ENCODE results near the gene GCGR.

Gene GCGR

DNA sequence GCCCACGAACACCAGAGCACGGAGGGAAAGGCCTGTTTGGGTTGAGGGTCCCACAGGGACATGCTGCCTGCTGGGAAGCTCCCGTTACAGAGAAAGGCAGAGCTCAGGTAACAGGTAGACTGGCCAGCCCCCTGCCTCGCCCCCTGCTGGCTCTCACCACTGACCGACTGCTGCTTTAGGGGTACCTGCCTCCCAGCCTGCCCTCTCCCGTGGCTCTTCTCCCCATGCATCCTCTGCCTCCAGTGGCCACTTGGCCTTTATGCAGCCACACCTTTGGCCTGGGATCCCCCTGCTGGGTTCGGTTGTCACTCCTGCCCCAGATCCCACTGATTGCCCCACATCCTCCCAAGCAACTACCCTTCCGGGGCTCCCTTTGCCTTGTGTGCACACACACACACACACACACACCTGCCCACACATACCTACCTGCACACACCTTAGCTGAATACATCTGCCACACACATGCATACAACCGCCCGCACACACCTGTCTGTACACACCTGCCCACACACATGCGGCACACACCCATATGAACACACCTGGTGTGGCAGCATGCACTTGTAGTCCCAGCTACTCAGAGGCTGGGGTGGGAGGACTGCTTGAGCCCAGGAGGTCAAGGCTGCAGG is 22.0 kb downstream of the GCGR start:
- TF ChIP-seq, protein P1, sequence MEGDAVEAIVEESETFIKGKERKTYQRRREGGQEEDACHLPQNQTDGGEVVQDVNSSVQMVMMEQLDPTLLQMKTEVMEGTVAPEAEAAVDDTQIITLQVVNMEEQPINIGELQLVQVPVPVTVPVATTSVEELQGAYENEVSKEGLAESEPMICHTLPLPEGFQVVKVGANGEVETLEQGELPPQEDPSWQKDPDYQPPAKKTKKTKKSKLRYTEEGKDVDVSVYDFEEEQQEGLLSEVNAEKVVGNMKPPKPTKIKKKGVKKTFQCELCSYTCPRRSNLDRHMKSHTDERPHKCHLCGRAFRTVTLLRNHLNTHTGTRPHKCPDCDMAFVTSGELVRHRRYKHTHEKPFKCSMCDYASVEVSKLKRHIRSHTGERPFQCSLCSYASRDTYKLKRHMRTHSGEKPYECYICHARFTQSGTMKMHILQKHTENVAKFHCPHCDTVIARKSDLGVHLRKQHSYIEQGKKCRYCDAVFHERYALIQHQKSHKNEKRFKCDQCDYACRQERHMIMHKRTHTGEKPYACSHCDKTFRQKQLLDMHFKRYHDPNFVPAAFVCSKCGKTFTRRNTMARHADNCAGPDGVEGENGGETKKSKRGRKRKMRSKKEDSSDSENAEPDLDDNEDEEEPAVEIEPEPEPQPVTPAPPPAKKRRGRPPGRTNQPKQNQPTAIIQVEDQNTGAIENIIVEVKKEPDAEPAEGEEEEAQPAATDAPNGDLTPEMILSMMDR (conservative IDR thresholded peaks at IDR 0.05; ENCODE audit: low read depth, low read length), result no peak
- DNase-seq (ENCODE audit: low read depth), result no peak
- H3K4me3 ChIP-seq (ENCODE audit: low read depth, low read length), result no peak overlapping the region

DNA sequence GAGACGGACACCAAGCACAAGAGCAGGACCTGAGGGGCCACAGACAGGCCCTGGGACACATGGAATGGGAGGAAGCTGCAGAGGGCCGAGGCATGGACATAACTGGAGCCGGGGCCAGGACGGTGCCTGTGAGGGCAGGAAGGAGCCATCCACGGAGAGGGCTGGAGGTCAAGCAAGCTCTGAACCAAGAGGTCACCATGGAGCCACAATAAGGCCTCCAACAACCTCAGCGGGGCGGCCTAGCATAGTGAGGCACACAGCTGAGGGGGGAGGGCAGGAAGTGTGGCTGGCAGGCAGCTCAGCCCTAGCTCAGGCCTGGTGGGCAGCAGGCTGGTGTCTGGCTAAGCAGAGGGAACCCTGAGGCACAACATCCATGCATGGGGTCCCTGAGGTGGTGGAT is 24.7 kb downstream of the GCGR start:
- no peak overlapping the region for H3K4me3 ChIP-seq (ENCODE audit: low read depth, low read length)
- DNase-seq (ENCODE audit: low read depth), result peak; percentile 48
- TF ChIP-seq, protein P1 (conservative IDR thresholded peaks at IDR 0.05; ENCODE audit: low read depth, low read length), result no peak

DNA sequence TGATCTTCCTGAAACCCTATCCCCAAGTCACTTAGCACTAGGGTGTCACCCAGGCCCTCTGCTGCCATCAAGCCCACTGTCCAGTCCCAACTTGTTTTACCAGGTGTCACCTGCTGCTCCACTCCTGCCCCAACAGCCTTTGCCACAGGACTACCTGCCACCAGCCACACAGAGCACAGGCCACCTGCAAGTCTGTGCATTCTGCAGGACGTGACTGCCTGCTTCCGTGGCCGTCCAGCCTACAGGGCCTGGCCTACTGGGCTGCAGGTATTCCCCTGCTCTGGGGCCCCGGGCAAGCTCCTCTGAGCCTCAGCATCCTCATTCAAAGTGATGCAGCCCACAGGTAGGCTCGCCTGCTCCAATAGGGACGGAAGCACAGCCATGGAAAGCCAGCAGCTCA is 25.9 kb downstream of the GCGR start:
- TF ChIP-seq, protein P1 (conservative IDR thresholded peaks at IDR 0.05; ENCODE audit: low read depth, low read length), result no peak
- H3K4me3 ChIP-seq (ENCODE audit: low read depth, low read length), result no peak overlapping the region
- DNase-seq (ENCODE audit: low read depth), result no peak

DNA sequence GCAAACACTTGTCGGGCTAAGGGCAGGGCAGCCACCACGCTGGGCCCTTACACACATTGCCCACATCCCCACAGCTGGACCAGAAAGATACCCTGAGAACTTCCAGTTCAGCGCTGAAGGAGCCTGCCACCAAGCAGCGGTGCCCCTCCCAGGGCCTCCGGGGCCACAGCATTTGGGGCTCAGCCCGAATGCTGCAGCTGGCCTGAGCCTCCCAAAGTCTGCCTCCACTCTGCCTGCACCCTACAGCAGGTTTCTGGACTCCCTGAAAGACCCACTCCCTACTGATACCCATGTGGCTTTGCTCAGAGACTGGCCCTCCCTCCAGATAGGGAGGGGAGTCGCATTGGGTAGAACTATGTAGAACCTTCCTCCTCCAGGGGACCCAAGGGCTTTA is 27.6 kb downstream of the GCGR start:
- TF ChIP-seq, protein P1 (conservative IDR thresholded peaks at IDR 0.05; ENCODE audit: low read depth, low read length), result no peak
- DNase-seq (ENCODE audit: low read depth), result no peak
- H3K4me3 ChIP-seq (ENCODE audit: low read depth, low read length), result no peak overlapping the region

DNA sequence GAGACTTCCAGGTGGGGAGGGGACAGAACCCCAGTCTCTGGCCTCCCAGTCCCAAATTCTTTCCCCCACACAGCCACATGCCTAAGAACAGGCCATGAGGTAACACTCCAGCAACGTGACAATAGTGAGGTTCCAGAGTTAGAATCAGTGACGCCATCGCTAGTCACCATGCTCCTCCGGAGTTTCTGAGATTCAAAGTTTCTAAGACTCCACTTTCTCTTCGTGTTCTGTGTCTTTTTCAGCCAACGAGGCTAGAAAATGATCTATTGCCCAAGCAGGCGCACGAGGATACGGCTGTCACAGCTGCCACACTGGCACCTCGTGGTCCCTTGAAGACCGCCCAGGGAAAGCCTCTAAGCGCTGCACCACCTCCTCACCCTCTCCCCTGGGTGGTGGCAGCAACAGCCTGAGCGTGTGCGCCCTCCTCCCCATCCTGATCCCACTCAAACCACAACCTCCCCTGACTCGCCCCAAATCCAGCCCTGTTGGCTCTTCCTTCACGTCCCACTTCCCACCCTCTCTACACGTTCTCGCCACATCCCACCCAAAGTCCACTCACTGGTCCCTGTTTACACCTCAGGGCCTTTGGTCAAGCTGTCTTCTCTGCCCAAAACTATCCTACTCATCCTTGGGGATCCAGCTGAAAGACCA is 28.1 kb downstream of the GCGR start:
- TF ChIP-seq, protein P1 (conservative IDR thresholded peaks at IDR 0.05; ENCODE audit: low read depth, low read length), result no peak
- H3K4me3 ChIP-seq (ENCODE audit: low read depth, low read length), result peak overlapping the region; percentile 76
- DNase-seq (ENCODE audit: low read depth), result no peak

DNA sequence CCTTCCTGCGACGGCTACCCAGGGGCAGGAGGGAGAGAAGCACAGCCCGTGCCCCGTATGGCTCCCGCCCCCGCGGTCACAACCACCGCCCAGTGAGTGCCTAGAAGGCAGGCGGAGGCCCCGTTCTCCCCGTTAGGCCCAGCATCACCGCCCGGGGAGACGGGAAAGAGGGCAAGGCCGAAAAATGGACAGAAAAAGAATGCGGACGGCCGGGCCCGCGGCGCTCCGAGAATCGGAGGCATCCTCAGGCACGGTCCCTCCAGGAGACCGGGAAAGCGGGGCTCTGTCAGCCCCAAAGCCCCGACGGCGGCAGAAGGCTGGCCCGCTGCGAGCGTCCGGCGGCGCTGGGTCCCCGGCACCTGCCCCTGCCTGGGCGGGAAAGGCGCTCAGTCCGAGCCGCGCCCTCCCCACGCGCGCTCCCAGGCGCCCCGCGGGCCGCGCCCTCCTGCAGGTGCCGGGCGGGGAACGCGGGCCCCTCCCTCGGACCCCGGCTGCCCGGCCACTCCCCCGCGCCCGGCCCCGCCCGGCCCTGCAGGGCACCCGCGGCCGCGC is 28.7 kb downstream of the GCGR start:
- H3K4me3 ChIP-seq (ENCODE audit: low read depth, low read length), result peak overlapping the region; percentile 76
- no peak for DNase-seq (ENCODE audit: low read depth)
- TF ChIP-seq, protein P1 (conservative IDR thresholded peaks at IDR 0.05; ENCODE audit: low read depth, low read length), result no peak

Data from choroid plexus epithelial cell (primary cell).